Osteoblast (primary cell): Measurements from ENCODE around the gene DPH2. TPM values are rescaled to one million over a fixed set of nuclear protein-coding genes. Genes with fewer than 3 reads are reported as not detected.

ENCODE experiments used
- DNase-seq: peaks from one replicate; pipeline ENCODE4 v3.0.0; 2011; ENCODE audit warnings: low spot score, mixed read lengths; ENCODE audit not compliant: insufficient read length; ENCODE audit errors: missing footprints
- H2AFZ ChIP-seq: 2 replicates; pipeline ENCODE4 v1.6.0; 2011; ENCODE audit warnings: mild to moderate bottlenecking, low read length
- H3K27ac ChIP-seq: 2 replicates; pipeline ENCODE4 v1.5.1; 2011; ENCODE audit warnings: mild to moderate bottlenecking, low read depth, low read length, moderate library complexity
- H3K27me3 ChIP-seq: 2 replicates; pipeline ENCODE4 v1.6.0; 2012; ENCODE audit warnings: mild to moderate bottlenecking, control low read depth, inconsistent platforms, low read length, moderate library complexity; ENCODE audit not compliant: insufficient read depth
- H3K36me3 ChIP-seq: 2 replicates; pipeline ENCODE4 v1.5.1; 2011; ENCODE audit warnings: mild to moderate bottlenecking, low read length, control low read depth, moderate library complexity; ENCODE audit not compliant: insufficient read depth
- H3K4me1 ChIP-seq: 2 replicates; pipeline ENCODE4 v1.5.1; 2011; ENCODE audit warnings: mild to moderate bottlenecking, low read length, control low read depth, moderate library complexity; ENCODE audit not compliant: insufficient read depth
- H3K4me2 ChIP-seq: 2 replicates; pipeline ENCODE4 v1.6.0; 2011; ENCODE audit warnings: mild to moderate bottlenecking, low read length; ENCODE audit not compliant: insufficient read depth
- H3K4me3 ChIP-seq: fragments of 200-600 bp; sonication (generic); 3 replicates; pipeline ENCODE4 v1.5.1; 2012; ENCODE audit warnings: mild to moderate bottlenecking, low read length, inconsistent platforms; ENCODE audit not compliant: insufficient read depth
- H3K79me2 ChIP-seq: 2 replicates; pipeline ENCODE4 v1.6.0; 2012; ENCODE audit warnings: mild to moderate bottlenecking, low read length, control low read depth, inconsistent platforms; ENCODE audit not compliant: insufficient read depth
- H3K9me3 ChIP-seq: 2 replicates; pipeline ENCODE4 v1.5.1; 2011; ENCODE audit warnings: low read depth, low read length, control low read depth
- H4K20me1 ChIP-seq: 2 replicates; pipeline ENCODE4 v1.6.0; 2012; ENCODE audit warnings: mild to moderate bottlenecking, low read length, control low read depth; ENCODE audit not compliant: insufficient read depth
- CTCF ChIP-seq: IDR thresholded peaks from 2 replicates; pipeline ENCODE4 v1.5.1; 2011; ENCODE audit warnings: mild to moderate bottlenecking, low read depth, low read length, moderate library complexity; ENCODE audit errors: extremely low read depth
- total RNA-seq: library from RNA; depleted of rRNA; stranded (reverse); fragments of >200 nt; gene quantifications from 2 replicates; pipeline ENCODE4 v1.2.3, GENCODE V29; 2012

DPH2 gene
- total RNA-seq, 1 donor, result 15.6 TPM

GRCh38 chr1:43994071-43994470, 24.3 kb downstream of the DPH2 start:
- Histone ChIP-seq H3K4me1 (peaks cover 11% of the 10 kb centered on the region), H3K4me2 (no peak overlapping the region), H3K4me3 (no peak overlapping the region), H3K79me2 (no peaks in the 10 kb centered on the region), H3K9me3 (no peaks in the 10 kb centered on the region), H2AFZ (no peak overlapping the region), H3K36me3 (no peaks in the 10 kb centered on the region), H3K27ac (no peak overlapping the region), H4K20me1 (no peaks in the 10 kb centered on the region), H3K27me3 (no peaks in the 10 kb centered on the region)
- DNase-seq, result no peak
- TF ChIP-seq CTCF, result no peak

GRCh38 chr1:43994794-43995790, 25.3 kb downstream of the DPH2 start:
- H3K4me1 ChIP-seq, result peaks cover 11% of the 10 kb centered on the region
- no peak overlapping the region for H3K27ac ChIP-seq
- H2AFZ ChIP-seq, result no peak overlapping the region
- no peaks in the 10 kb centered on the region for H3K27me3 ChIP-seq
- H3K4me2 ChIP-seq, result no peak overlapping the region
- no peaks in the 10 kb centered on the region for H3K79me2 ChIP-seq
- H3K4me3 ChIP-seq, result no peak overlapping the region
- no peaks in the 10 kb centered on the region for H4K20me1 ChIP-seq
- DNase-seq, result no peak
- no peaks in the 10 kb centered on the region for H3K9me3 ChIP-seq
- H3K36me3 ChIP-seq, result no peaks in the 10 kb centered on the region
- peak; percentile 46 for TF ChIP-seq CTCF

- DNase-seq, result peak; percentile 79
- H3K9me3 ChIP-seq, result no peaks in the 10 kb centered on the region
These were observed 26.3 kb downstream of the DPH2 start for GRCh38 chr1:43995984-43996732.

More at GRCh38 chr1:43995984-43996732, 26.3 kb downstream of the DPH2 start:
- TF ChIP-seq CTCF, result no peak
- Histone ChIP-seq H2AFZ (no peak overlapping the region), H4K20me1 (no peaks in the 10 kb centered on the region), H3K4me3 (no peak overlapping the region), H3K36me3 (no peaks in the 10 kb centered on the region), H3K4me1 (peaks cover 5% of the 10 kb centered on the region), H3K27ac (no peak overlapping the region), H3K4me2 (no peak overlapping the region), H3K27me3 (no peaks in the 10 kb centered on the region), H3K79me2 (no peaks in the 10 kb centered on the region)
